Measurements from ENCODE around the gene PDZRN3. TPM values are rescaled to one million over a fixed set of nuclear protein-coding genes. Genes with fewer than 3 reads are reported as not detected.

The PDZRN3 gene
- total and polyA plus RNA-seq, 2 of the 13 experiments (the other 11 are each of a cell fraction or from before 2014, with no cell fraction given), result not detected

DNA sequence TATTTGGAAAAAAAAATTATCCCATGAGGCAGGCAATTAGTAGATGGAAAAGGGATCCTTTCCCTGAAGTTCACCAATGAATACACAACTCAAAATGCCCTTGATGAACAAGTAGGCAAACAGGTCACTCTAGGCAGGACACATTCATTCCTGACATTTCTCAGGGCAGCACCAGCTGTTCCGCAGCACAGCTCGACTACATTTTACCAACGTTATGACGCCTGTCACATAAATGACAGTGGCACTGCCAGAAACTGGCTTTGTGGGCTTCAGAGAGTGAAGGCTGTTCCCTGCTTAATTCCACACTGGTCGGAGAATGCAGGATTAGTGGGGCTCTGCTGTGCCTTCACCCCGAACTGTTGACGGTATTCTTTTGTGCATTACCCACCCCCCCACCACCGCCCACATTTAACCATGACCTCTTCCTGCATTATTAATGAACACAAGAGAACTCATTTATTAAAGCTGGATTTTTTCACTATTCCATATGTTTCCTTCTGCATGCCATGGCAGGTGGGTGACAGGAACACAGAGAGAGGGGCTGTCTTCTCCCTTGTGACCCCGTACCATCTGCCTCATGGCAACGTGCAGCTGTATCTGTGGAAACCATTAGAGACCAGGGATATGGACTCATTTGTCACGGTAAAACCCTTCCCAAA lies 197.6 kb downstream of the PDZRN3 start (continued):
- TF ChIP-seq ZNF614 (CRISPR knock-in tag; IDR thresholded peaks at IDR 0.05; ENCODE audit: borderline replicate concordance), result no peak
- no peak for TF ChIP-seq IRX3 (CRISPR knock-in tag; IDR thresholded peaks at IDR 0.05; ENCODE audit: borderline replicate concordance, low read depth)
- TF ChIP-seq KLF12 (CRISPR knock-in tag; IDR thresholded peaks at IDR 0.05; ENCODE audit: borderline replicate concordance), result no peak
- TF ChIP-seq, protein P1, sequence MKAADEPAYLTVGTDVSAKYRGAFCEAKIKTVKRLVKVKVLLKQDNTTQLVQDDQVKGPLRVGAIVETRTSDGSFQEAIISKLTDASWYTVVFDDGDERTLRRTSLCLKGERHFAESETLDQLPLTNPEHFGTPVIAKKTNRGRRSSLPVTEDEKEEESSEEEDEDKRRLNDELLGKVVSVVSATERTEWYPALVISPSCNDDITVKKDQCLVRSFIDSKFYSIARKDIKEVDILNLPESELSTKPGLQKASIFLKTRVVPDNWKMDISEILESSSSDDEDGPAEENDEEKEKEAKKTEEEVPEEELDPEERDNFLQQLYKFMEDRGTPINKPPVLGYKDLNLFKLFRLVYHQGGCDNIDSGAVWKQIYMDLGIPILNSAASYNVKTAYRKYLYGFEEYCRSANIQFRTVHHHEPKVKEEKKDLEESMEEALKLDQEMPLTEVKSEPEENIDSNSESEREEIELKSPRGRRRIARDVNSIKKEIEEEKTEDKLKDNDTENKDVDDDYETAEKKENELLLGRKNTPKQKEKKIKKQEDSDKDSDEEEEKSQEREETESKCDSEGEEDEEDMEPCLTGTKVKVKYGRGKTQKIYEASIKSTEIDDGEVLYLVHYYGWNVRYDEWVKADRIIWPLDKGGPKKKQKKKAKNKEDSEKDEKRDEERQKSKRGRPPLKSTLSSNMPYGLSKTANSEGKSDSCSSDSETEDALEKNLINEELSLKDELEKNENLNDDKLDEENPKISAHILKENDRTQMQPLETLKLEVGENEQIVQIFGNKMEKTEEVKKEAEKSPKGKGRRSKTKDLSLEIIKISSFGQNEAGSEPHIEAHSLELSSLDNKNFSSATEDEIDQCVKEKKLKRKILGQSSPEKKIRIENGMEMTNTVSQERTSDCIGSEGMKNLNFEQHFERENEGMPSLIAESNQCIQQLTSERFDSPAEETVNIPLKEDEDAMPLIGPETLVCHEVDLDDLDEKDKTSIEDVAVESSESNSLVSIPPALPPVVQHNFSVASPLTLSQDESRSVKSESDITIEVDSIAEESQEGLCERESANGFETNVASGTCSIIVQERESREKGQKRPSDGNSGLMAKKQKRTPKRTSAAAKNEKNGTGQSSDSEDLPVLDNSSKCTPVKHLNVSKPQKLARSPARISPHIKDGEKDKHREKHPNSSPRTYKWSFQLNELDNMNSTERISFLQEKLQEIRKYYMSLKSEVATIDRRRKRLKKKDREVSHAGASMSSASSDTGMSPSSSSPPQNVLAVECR (CRISPR knock-in tag; IDR thresholded peaks at IDR 0.05; ENCODE audit: borderline replicate concordance), result no peak
- TF ChIP-seq, protein P2, sequence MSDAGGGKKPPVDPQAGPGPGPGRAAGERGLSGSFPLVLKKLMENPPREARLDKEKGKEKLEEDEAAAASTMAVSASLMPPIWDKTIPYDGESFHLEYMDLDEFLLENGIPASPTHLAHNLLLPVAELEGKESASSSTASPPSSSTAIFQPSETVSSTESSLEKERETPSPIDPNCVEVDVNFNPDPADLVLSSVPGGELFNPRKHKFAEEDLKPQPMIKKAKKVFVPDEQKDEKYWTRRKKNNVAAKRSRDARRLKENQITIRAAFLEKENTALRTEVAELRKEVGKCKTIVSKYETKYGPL (CRISPR knock-in tag; IDR thresholded peaks at IDR 0.05), result no peak
- no peak for TF ChIP-seq ATF7 (IDR thresholded peaks at IDR 0.05)
- TF ChIP-seq ATF7 (CRISPR knock-in tag; IDR thresholded peaks at IDR 0.05), result no peak

DNA sequence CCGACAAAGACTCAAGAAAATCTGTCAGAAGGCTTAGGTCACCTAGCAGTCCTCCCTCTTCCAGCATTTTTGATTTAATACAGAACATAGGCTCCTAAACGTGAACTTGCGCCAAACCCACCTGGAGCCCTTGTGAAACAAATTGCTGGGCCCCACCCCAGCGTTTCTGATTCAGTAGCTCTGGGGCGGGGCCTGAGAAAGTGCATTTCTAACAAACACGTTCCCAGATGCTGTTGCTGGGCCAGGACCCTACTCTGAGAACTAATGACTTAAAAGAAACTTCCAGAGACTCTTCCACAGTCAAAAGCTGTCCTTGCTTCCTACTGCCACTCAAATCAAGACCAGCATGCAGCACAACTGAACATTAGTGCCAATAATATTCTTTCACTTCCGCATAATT lies 198.1 kb downstream of the PDZRN3 start:
- DNase-seq (ENCODE audit: low spot score), result no peak
- no peak for FAIRE-seq
- H3K4me3 ChIP-seq (replicated peaks in 1 of 3; ENCODE audit: insufficient read depth in 1 of 3, low read depth in 2 of 3, low read length in 3 of 3), result no peak overlapping the region
- no peaks in the 10 kb centered on the region; a peak in 1 of 5 replicates for H3K27me3 ChIP-seq (ENCODE audit: control insufficient read depth in 1 of 2, insufficient read depth in 2 of 2, low read length in 2 of 2)
- no peaks in the 10 kb centered on the region for H4K20me1 ChIP-seq (ENCODE audit: insufficient read depth, low read length)
- no peaks in the 10 kb centered on the region for H3K36me3 ChIP-seq (replicated peaks in 1 of 2; ENCODE audit: control insufficient read depth in 1 of 2, insufficient read depth in 2 of 2, low read length in 2 of 2)
- H3K9me3 ChIP-seq (ENCODE audit: low read length), result no peaks in the 10 kb centered on the region
- ChIA-PET CTCF (ENCODE audit: low intra/inter-chr PET ratio, low total read pairs) (no interaction called here), POLR2A (no interaction called here)
- 50% methylated on average over 5 of the region's 7 CpGs for WGBS (ENCODE audit: low lambda C conversion rate)
- no peak overlapping the region for H3K4me2 ChIP-seq (ENCODE audit: low read depth, low read length)
- ATAC-seq, result no peak
- intact Hi-C loops (cut with micrococcal nuclease; ENCODE audit: unreplicated experiment) (no loop called here), in situ Hi-C loops (cut with HindIII; ENCODE audit: extremely low pct_ligation_motif_present, low pct_unique_long_range_greater_than_20kb) (no loop called here)
- no peaks in the 10 kb centered on the region for H3K4me1 ChIP-seq (ENCODE audit: insufficient read depth, low read length)
- TF ChIP-seq, protein P3, sequence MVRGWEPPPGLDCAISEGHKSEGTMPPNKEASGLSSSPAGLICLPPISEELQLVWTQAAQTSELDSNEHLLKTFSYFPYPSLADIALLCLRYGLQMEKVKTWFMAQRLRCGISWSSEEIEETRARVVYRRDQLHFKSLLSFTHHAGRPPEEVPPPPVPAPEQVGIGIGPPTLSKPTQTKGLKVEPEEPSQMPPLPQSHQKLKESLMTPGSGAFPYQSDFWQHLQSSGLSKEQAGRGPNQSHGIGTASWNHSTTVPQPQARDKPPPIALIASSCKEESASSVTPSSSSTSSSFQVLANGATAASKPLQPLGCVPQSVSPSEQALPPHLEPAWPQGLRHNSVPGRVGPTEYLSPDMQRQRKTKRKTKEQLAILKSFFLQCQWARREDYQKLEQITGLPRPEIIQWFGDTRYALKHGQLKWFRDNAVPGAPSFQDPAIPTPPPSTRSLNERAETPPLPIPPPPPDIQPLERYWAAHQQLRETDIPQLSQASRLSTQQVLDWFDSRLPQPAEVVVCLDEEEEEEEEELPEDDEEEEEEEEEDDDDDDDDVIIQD (CRISPR knock-in tag; IDR thresholded peaks at IDR 0.05; ENCODE audit: low read depth), result no peak
- TF ChIP-seq JARID2 (CRISPR knock-in tag; IDR thresholded peaks at IDR 0.05; ENCODE audit: insufficient replicate concordance) (no peak), NFKB2 (CRISPR knock-in tag; IDR thresholded peaks at IDR 0.05; ENCODE audit: borderline replicate concordance) (no peak), ZNF136 (CRISPR knock-in tag; IDR thresholded peaks at IDR 0.05; ENCODE audit: low read depth) (no peak)
- TF ChIP-seq, protein P4, sequence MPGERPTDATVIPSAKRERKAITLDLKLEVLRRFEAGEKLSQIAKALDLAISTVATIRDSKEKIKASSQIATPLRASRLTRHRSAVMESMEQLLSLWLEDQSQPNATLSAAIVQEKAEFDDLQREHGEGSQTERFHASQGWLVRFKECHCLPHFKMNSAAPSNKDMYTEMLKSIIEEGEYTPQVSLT (CRISPR knock-in tag; IDR thresholded peaks at IDR 0.05; ENCODE audit: borderline replicate concordance, low read depth), result no peak
- no TSS peak for BruUV-seq (replicated peaks)
- no peak overlapping the region for H3K9ac ChIP-seq (ENCODE audit: insufficient read depth, low read depth, low read length)
- no peak overlapping the region for H2AFZ ChIP-seq (ENCODE audit: low read length)
- no peak overlapping the region for H3K27ac ChIP-seq (ENCODE audit: extremely low read length, insufficient read depth, low read length)
- no peaks in the 10 kb centered on the region for H3K79me2 ChIP-seq (ENCODE audit: insufficient read depth, low read length)

Measured in HepG2 (cell line).